Hepatocyte (in vitro differentiated cells): ENCODE results near the gene PLA2G4F. TPM values are rescaled to one million over a fixed set of nuclear protein-coding genes. Genes with fewer than 3 reads are reported as not detected.

ENCODE experiments used
- DNase-seq: peaks from one replicate; pipeline ENCODE4 v3.0.0-alpha.2; 2016; ENCODE audit warnings: low spot score
- H2AFZ ChIP-seq: fragments of 200-600 bp; sonication (generic); 2 replicates; pipeline ENCODE4 v1.6.0; 2016; ENCODE audit warnings: antibody characterized with exemption, mild to moderate bottlenecking
- H3K27ac ChIP-seq: fragments of 200-600 bp; sonication (generic); 2 replicates; pipeline ENCODE4 v1.5.1; 2016; ENCODE audit warnings: mild to moderate bottlenecking
- H3K27me3 ChIP-seq: fragments of 200-600 bp; sonication (generic); 2 replicates; pipeline ENCODE4 v1.6.1; 2016
- H3K36me3 ChIP-seq: fragments of 200-600 bp; sonication (generic); replicated peaks from 2 replicates; pipeline ENCODE4 v1.5.1; 2016; ENCODE audit warnings: low read depth; ENCODE audit not compliant: insufficient read depth
- H3K4me1 ChIP-seq: fragments of 200-600 bp; sonication (generic); 2 replicates; pipeline ENCODE4 v1.5.1; 2016; ENCODE audit warnings: mild to moderate bottlenecking, moderate library complexity; ENCODE audit not compliant: insufficient read depth
- H3K4me2 ChIP-seq: fragments of 200-600 bp; sonication (generic); 2 replicates; pipeline ENCODE4 v1.6.0; 2016
- H3K4me3 ChIP-seq: fragments of 200-600 bp; sonication (generic); 2 replicates; pipeline ENCODE4 v1.5.1; 2016; ENCODE audit warnings: mild to moderate bottlenecking
- H3K79me2 ChIP-seq: fragments of 200-600 bp; sonication (generic); 2 replicates; pipeline ENCODE4 v1.6.0; 2017; ENCODE audit warnings: mild to moderate bottlenecking
- H3K9me2 ChIP-seq: fragments of 200-600 bp; sonication (generic); replicated peaks from 2 replicates; pipeline ENCODE4 v1.6.0; 2017; ENCODE audit warnings: mild to moderate bottlenecking; ENCODE audit not compliant: insufficient read depth
- H3K9me3 ChIP-seq: fragments of 200-600 bp; sonication (generic); 2 replicates; pipeline ENCODE4 v1.5.1; 2016; ENCODE audit warnings: low read depth, mild to moderate bottlenecking
- H4K20me1 ChIP-seq: fragments of 200-600 bp; sonication (generic); 2 replicates; pipeline ENCODE4 v1.6.0; 2016; ENCODE audit warnings: mild to moderate bottlenecking; ENCODE audit not compliant: insufficient read depth, poor library complexity, severe bottlenecking
- CTCF ChIP-seq: fragments of 200-600 bp; sonication (generic); IDR thresholded peaks from 2 replicates; pipeline ENCODE4 v1.5.1; 2016; ENCODE audit warnings: antibody characterized with exemption, mild to moderate bottlenecking; ENCODE audit not compliant: poor library complexity
- EZH2 ChIP-seq: fragments of 200-600 bp; sonication (generic); IDR thresholded peaks from 2 replicates; pipeline ENCODE4 v1.6.1; 2016; ENCODE audit warnings: antibody characterized with exemption, mild to moderate bottlenecking, borderline replicate concordance
- EZH2phosphoT487 ChIP-seq: fragments of 200-600 bp; sonication (generic); IDR thresholded peaks from one replicate; pipeline ENCODE4 v1.6.1; 2018; ENCODE audit warnings: antibody characterized with exemption, mild to moderate bottlenecking, low read depth, moderate library complexity; ENCODE audit not compliant: unreplicated experiment, severe bottlenecking
- WGBS: methylation state at CpG from one replicate; pipeline ENCODE4 v1.1.6; 2016; ENCODE audit warnings: low lambda C conversion rate; ENCODE audit errors: missing lambda C conversion rate; 5-methylcytosine and 5-hydroxymethylcytosine counted together
- polyA plus RNA-seq: library from polyadenylated mRNA; unstranded; fragments of >200 nt; fragmentation: Nextera tagmentation; extraction: Ambion mirVana; gene quantifications from 2 replicates; pipeline ENCODE4 v1.2.1, GENCODE V29; 2016
- total RNA-seq: library from RNA; depleted of rRNA; stranded (reverse); fragments of >200 nt; gene quantifications from 2 replicates; pipeline ENCODE4 v1.2.3, GENCODE V29; 2014

The PLA2G4F gene
- total and polyA plus RNA-seq, 2 experiments from 2014 or later = 1.1 to 2.2 TPM

GRCh38 chr15:42165106-42165505 is 8.7 kb upstream of the PLA2G4F start:
- H3K27ac ChIP-seq = no peak overlapping the region
- no peaks in the 10 kb centered on the region for H3K9me2 ChIP-seq
- WGBS = 97% methylated on average over 6 of the region's 6 CpGs
- H3K4me3 ChIP-seq = no peak overlapping the region
- no peaks in the 10 kb centered on the region for H3K36me3 ChIP-seq
- no peaks in the 10 kb centered on the region for H3K4me1 ChIP-seq
- no peak for DNase-seq
- no peaks in the 10 kb centered on the region for H3K27me3 ChIP-seq
- no peak for TF ChIP-seq EZH2phosphoT487
- H3K9me3 ChIP-seq = no peaks in the 10 kb centered on the region
- H3K79me2 ChIP-seq = no peaks in the 10 kb centered on the region
- H3K4me2 ChIP-seq = no peak overlapping the region
- H2AFZ ChIP-seq = no peak overlapping the region
- H4K20me1 ChIP-seq = no peaks in the 10 kb centered on the region

DNA sequence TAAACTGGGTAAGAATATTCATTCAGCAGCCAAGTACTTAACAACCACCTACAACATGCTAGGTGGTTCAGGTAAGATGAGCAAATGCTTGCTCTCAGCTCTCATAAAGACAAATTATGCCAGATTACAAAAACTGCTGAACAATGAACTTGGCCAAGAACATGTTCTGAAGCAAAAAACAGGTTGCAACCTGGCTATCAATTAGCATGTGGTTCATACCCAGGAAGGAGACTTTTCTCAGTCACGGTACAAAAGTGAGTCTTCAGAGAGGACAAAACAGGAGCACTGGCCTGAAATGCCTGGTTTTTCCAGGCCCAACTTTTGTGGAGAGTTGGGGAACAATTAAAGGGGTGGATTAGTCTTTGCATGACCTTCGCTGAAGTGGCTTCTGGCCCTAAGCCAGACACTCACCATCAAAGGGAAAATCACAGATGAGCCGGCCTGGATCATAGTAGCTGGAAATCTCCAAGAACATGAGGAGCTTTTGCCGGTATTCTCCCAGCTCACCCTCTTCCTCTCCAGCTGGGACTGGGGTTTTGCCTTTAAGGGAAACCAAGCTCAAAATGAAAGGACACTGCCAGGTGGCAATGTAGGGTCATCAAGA is 7.6 kb upstream of the PLA2G4F start:
- 83% methylated on average over 4 of the region's 4 CpGs for WGBS
- Histone ChIP-seq H3K4me3 (no peak overlapping the region), H3K9me2 (no peaks in the 10 kb centered on the region), H3K79me2 (no peaks in the 10 kb centered on the region), H4K20me1 (no peaks in the 10 kb centered on the region), H3K9me3 (no peaks in the 10 kb centered on the region), H3K36me3 (no peaks in the 10 kb centered on the region), H3K4me2 (no peak overlapping the region), H3K27me3 (no peaks in the 10 kb centered on the region), H2AFZ (no peak overlapping the region), H3K4me1 (no peaks in the 10 kb centered on the region), H3K27ac (no peak overlapping the region)
- TF ChIP-seq EZH2phosphoT487 = no peak
- TF ChIP-seq EZH2 = no peak
- TF ChIP-seq CTCF = no peak
- DNase-seq = no peak

GRCh38 chr15:42163291-42163690 is 6.9 kb upstream of the PLA2G4F start:
- Histone ChIP-seq H4K20me1 (no peaks in the 10 kb centered on the region), H3K4me3 (no peak overlapping the region), H3K79me2 (no peaks in the 10 kb centered on the region), H3K36me3 (no peaks in the 10 kb centered on the region), H3K4me2 (no peak overlapping the region), H3K27me3 (no peaks in the 10 kb centered on the region), H3K9me2 (no peaks in the 10 kb centered on the region), H3K9me3 (no peaks in the 10 kb centered on the region), H2AFZ (no peak overlapping the region), H3K27ac (no peak overlapping the region), H3K4me1 (no peaks in the 10 kb centered on the region)
- 95% methylated on average over 9 of the region's 9 CpGs for WGBS
- no peak for DNase-seq
- TF ChIP-seq EZH2 (no peak), EZH2phosphoT487 (no peak), CTCF (no peak)

DNA sequence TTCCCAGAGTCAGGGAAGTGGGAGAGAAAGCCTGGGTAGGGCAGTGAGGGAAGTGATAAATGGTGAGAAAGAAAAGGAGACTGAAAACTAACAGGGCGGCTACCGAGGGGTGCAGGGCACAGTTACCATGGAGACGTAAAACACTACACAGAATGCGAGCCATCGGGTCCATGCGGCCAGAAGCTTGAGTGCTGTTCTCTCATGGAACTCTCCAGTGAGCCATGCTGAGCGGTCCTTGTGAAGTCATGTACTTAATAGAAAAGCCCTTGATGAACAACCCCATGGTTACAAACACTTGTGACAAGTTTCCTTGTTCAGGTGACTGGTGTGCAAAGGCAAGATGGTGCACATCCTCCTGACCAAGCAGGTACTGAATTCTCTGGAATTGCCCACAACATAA is 3.7 kb upstream of the PLA2G4F start:
- Histone ChIP-seq H2AFZ (no peak overlapping the region), H3K27ac (no peak overlapping the region), H3K36me3 (no peaks in the 10 kb centered on the region), H3K9me2 (no peaks in the 10 kb centered on the region), H3K79me2 (no peaks in the 10 kb centered on the region), H3K4me3 (no peak overlapping the region), H3K27me3 (no peaks in the 10 kb centered on the region), H3K4me2 (no peak overlapping the region), H3K4me1 (peaks cover 5% of the 10 kb centered on the region), H4K20me1 (no peaks in the 10 kb centered on the region), H3K9me3 (no peaks in the 10 kb centered on the region)
- TF ChIP-seq CTCF (no peak), EZH2phosphoT487 (no peak), EZH2 (no peak)
- no peak for DNase-seq
- 91% methylated on average over 7 of the region's 7 CpGs for WGBS
